Common myeloid progenitor, CD34-positive (primary cell): ENCODE results near the gene C19orf81.

Experiments used
- CTCF ChIA-PET: fragments of 350-600 bp; sonication (Branson Sonifier 250); formaldehyde crosslinking; loops from one replicate; lab custom pipeline; 2021; ENCODE audit warnings: antibody characterized with exemption; lab: Charles Lee
- POLR2A ChIA-PET: fragments of 350-600 bp; sonication (Branson Sonifier 250); formaldehyde crosslinking; loops from one replicate; lab custom pipeline; 2021; ENCODE audit warnings: antibody characterized with exemption; lab: Charles Lee
- DNase-seq, 3 donors: peaks; one replicate each; pipeline versions ENCODE4 v3.0.0 to v3.0.0-alpha.2; 2013
- H3K27ac ChIP-seq, 2 experiments: 1 replicate in 1 of 2; 2 replicates in 1 of 2; pipeline ENCODE4 v1.7.0; 2013; ENCODE audit warnings: inconsistent platforms in 2 of 2, low read length in 2 of 2, mild to moderate bottlenecking in 2 of 2, low read depth in 1 of 2, moderate library complexity in 1 of 2; ENCODE audit not compliant: severe bottlenecking in 2 of 2, insufficient read depth in 1 of 2, poor library complexity in 1 of 2
- H3K27me3 ChIP-seq, 5 experiments: replicated peaks in 2 of 5; 1 replicate in 3 of 5; 2 replicates in 2 of 5; pipeline versions ENCODE4 v1.6.1 to v1.7.0; 2013; ENCODE audit warnings: low read length in 4 of 5, mild to moderate bottlenecking in 2 of 5, moderate library complexity in 2 of 5, inconsistent platforms in 1 of 5; ENCODE audit not compliant: insufficient read depth in 5 of 5, control insufficient read depth in 4 of 5
- H3K36me3 ChIP-seq, 4 experiments: 1 replicate in 2 of 4; 2 replicates in 2 of 4; pipeline versions ENCODE4 v1.6.1 to v1.7.0; 2013; ENCODE audit warnings: low read length in 3 of 4, control low read depth in 1 of 4, mild to moderate bottlenecking in 1 of 4; ENCODE audit not compliant: control insufficient read depth in 4 of 4, insufficient read depth in 4 of 4
- H3K4me1 ChIP-seq, 4 experiments: 1 replicate in 3 of 4; 2 replicates in 1 of 4; pipeline versions ENCODE4 v1.6.1 to v1.7.1; 2013; ENCODE audit warnings: low read length in 3 of 4, mild to moderate bottlenecking in 3 of 4, control low read depth in 1 of 4, inconsistent platforms in 1 of 4, moderate library complexity in 1 of 4; ENCODE audit not compliant: control insufficient read depth in 4 of 4, insufficient read depth in 4 of 4; ENCODE audit errors: control extremely low read depth in 1 of 4
- H3K4me3 ChIP-seq, 7 experiments: 1 replicate in 4 of 7; 2 replicates in 3 of 7; pipeline versions ENCODE4 v1.5.1 to v1.7.0; 2013; ENCODE audit warnings: mild to moderate bottlenecking in 7 of 7, low read length in 6 of 7, moderate library complexity in 6 of 7, inconsistent platforms in 2 of 7, low read depth in 2 of 7, control low read depth in 1 of 7; ENCODE audit not compliant: insufficient read depth in 4 of 7, control insufficient read depth in 1 of 7; ENCODE audit errors: extremely low read depth in 1 of 7
- H3K9me3 ChIP-seq, 5 experiments: 1 replicate in 4 of 5; 2 replicates in 1 of 5; pipeline versions ENCODE4 v1.6.1 to v1.7.1; 2013; ENCODE audit warnings: low read length in 4 of 5, mild to moderate bottlenecking in 2 of 5, inconsistent platforms in 1 of 5, low read depth in 1 of 5, moderate library complexity in 1 of 5; ENCODE audit not compliant: control insufficient read depth in 4 of 5, insufficient read depth in 2 of 5; ENCODE audit errors: control extremely low read depth in 1 of 5
- WGBS: methylation state at CpG from one replicate; pipeline ENCODE4 v1.1.5; 2013; ENCODE audit not compliant: insufficient coverage; 5-methylcytosine and 5-hydroxymethylcytosine counted together

The C19orf81 gene

GRCh38 chr19:50708179-50708879 lies 59.1 kb downstream of the C19orf81 start:
- WGBS, result 95% methylated on average over 4 of the region's 12 CpGs
- DNase-seq, result no peak
- H3K9me3 ChIP-seq, result no peaks in the 10 kb centered on the region
- H3K27ac ChIP-seq, result no peak overlapping the region
- peaks cover 0 to 29% (median 10%) of the 10 kb centered on the region in 5 experiments for H3K27me3 ChIP-seq
- peaks cover 0 to 14% (median 8%) of the 10 kb centered on the region in 4 experiments for H3K4me1 ChIP-seq
- ChIA-PET CTCF (no interaction called here), POLR2A (no interaction called here)
- no peak overlapping the region for H3K4me3 ChIP-seq
- H3K36me3 ChIP-seq, result no peaks in the 10 kb centered on the region
